Esophagus squamous epithelium (tissue), 5 donors: ENCODE data around the gene GABBR1. TPM values are rescaled to one million over a fixed set of nuclear protein-coding genes. Genes with fewer than 3 reads are reported as not detected.

Experiments used
- DNase-seq: peaks from one replicate; lab custom pipeline; 2025; lab: John Stamatoyannopoulos, UW
- H3K27ac ChIP-seq, 4 donors: fragments of 200-600 bp; sonication (generic); one replicate each; pipeline ENCODE4 v1.5.1; 2016 to 2019; ENCODE audit warnings: mild to moderate bottlenecking in 1 of 4
- H3K27me3 ChIP-seq, 4 donors: fragments of 200-600 bp; sonication (generic); 1 replicate in 3 of 4; 2 replicates in 1 of 4; pipeline versions ENCODE4 v1.5.1 to v1.6.0; 2017 to 2021; ENCODE audit warnings: antibody characterized with exemption in 1 of 4
- H3K36me3 ChIP-seq, 3 donors: fragments of 200-600 bp; sonication (generic); one replicate each; pipeline ENCODE4 v1.5.1; 2016 to 2019
- H3K4me1 ChIP-seq, 3 donors: fragments of 200-600 bp; sonication (generic); one replicate each; pipeline ENCODE4 v1.5.1; 2017 to 2019
- H3K4me3 ChIP-seq, 4 donors: fragments of 200-600 bp; sonication (generic); 1 replicate in 3 of 4; 2 replicates in 1 of 4; pipeline ENCODE4 v1.5.1; 2016 to 2019; ENCODE audit warnings: mild to moderate bottlenecking in 2 of 4, moderate library complexity in 1 of 4
- H3K9me3 ChIP-seq, 3 donors: fragments of 200-600 bp; sonication (generic); one replicate each; pipeline ENCODE4 v1.5.1; 2016 to 2019
- CTCF ChIP-seq, 6 experiments: fragments of 450-650 bp in 4 of 6; fragments of 200-600 bp in 2 of 6; sonication (generic) in 2 of 6; IDR thresholded peaks; one replicate each; pipeline ENCODE4 v1.5.1; 2016 to 2019; ENCODE audit warnings: antibody characterized with exemption in 6 of 6, mild to moderate bottlenecking in 4 of 6, moderate library complexity in 4 of 6
- POLR2A ChIP-seq, 4 donors: fragments of 450-650 bp; IDR thresholded peaks; one replicate each; pipeline ENCODE4 v1.6.1; 2017; ENCODE audit warnings: antibody characterized with exemption in 4 of 4, mild to moderate bottlenecking in 4 of 4, moderate library complexity in 3 of 4
- WGBS, 2 donors: methylation state at CpG; one replicate each; pipeline ENCODE4 v1.1.5; 2018; 5-methylcytosine and 5-hydroxymethylcytosine counted together
- intact Hi-C: fragments of 100-400 bp; cut with DNase I; formaldehyde crosslinking; loops from one replicate; pipeline ENCODE4 v1.15.0; 2022
- total RNA-seq, 4 donors: library from RNA; depleted of rRNA; stranded (reverse); fragments of >200 nt; gene quantifications; one replicate each; pipeline ENCODE4 v1.1.0, GENCODE V29; 2016
- donor health status: DM: yes; HTN: yes; CAD: no.

GABBR1 gene
- total RNA-seq, 4 donors from 2014 or later: 4.1 to 19.5 (median 8.5) TPM

GRCh38 chr6:29627755-29628418 is 5.1 kb downstream of the GABBR1 start:
- intact Hi-C loops: no loop called here
- no peak for DNase-seq
- Histone ChIP-seq H3K4me1 (peaks cover 22 to 45% (median 25%) of the 10 kb centered on the region in 3 donors), H3K27me3 (no peaks in the 10 kb centered on the region), H3K36me3 (peaks cover 0 to 10% (median 0%) of the 10 kb centered on the region in 3 donors), H3K9me3 (no peaks in the 10 kb centered on the region), H3K27ac (peak overlapping the region; percentile 52 to 84 (median 82)), H3K4me3 (peak overlapping the region; percentile 35 to 76 (median 62))
- TF ChIP-seq CTCF (IDR thresholded peaks at IDR 0.05): no peak
- TF ChIP-seq POLR2A (IDR thresholded peaks at IDR 0.05): peak in 2 of 4 donors; percentile 53 to 58
- 2% methylated on average over 15 of the region's 51 CpGs for WGBS, 2 donors

- no peak for DNase-seq
- H3K27ac ChIP-seq: peak overlapping the region; percentile 52 to 84 (median 82)
- H3K27me3 ChIP-seq: no peaks in the 10 kb centered on the region
These were observed 5.8 kb downstream of the GABBR1 start for GRCh38 chr6:29626948-29627754.

GRCh38 chr6:29625337-29625930 is 7.5 kb downstream of the GABBR1 start:
- TF ChIP-seq POLR2A (IDR thresholded peaks at IDR 0.05) (no peak), CTCF (IDR thresholded peaks at IDR 0.05) (no peak)
- intact Hi-C loops: no loop called here

More at GRCh38 chr6:29626948-29627754, 5.8 kb downstream of the GABBR1 start:
- 54 to 70% methylated on average over 6 to 7 of the region's 31 CpGs for WGBS, 2 donors
- Histone ChIP-seq H3K4me1 (peaks cover 22 to 38% (median 25%) of the 10 kb centered on the region in 3 donors), H3K36me3 (peaks cover 0 to 18% (median 0%) of the 10 kb centered on the region in 3 donors), H3K9me3 (no peaks in the 10 kb centered on the region), H3K4me3 (peak overlapping the region; percentile 35 to 76 (median 62))
- TF ChIP-seq POLR2A (IDR thresholded peaks at IDR 0.05) (no peak), CTCF (IDR thresholded peaks at IDR 0.05) (no peak)
- intact Hi-C loops: no loop called here

GRCh38 chr6:29624520-29624961 is 8.4 kb downstream of the GABBR1 start:
- Histone ChIP-seq H3K9me3 (no peaks in the 10 kb centered on the region), H3K27me3 (no peaks in the 10 kb centered on the region), H3K27ac (no peak overlapping the region), H3K4me1 (peaks cover 12 to 26% (median 16%) of the 10 kb centered on the region in 3 donors), H3K4me3 (no peak overlapping the region), H3K36me3 (peaks cover 0 to 44% (median 9%) of the 10 kb centered on the region in 3 donors)
- DNase-seq: no peak
- intact Hi-C loops: no loop called here
- WGBS, 2 donors: 73 to 90% methylated on average over 2 to 3 of the region's 3 CpGs
- TF ChIP-seq CTCF (IDR thresholded peaks at IDR 0.05) (no peak), POLR2A (IDR thresholded peaks at IDR 0.05) (no peak)

More at GRCh38 chr6:29625337-29625930, 7.5 kb downstream of the GABBR1 start:
- Histone ChIP-seq H3K27me3 (no peaks in the 10 kb centered on the region), H3K4me1 (peaks cover 12 to 26% (median 16%) of the 10 kb centered on the region in 3 donors), H3K4me3 (no peak overlapping the region), H3K27ac (no peak overlapping the region), H3K36me3 (peaks cover 0 to 35% (median 6%) of the 10 kb centered on the region in 3 donors), H3K9me3 (no peaks in the 10 kb centered on the region)
- 62 to 70% methylated on average over 7 of the region's 7 CpGs for WGBS, 2 donors
- DNase-seq: no peak
